GM23338 (cell line): ENCODE measurements around the gene PSMA3. TPM values are rescaled to one million over a fixed set of nuclear protein-coding genes. Genes with fewer than 3 reads are reported as not detected.
A peak's percentile ranks its signal among the peaks of the same experiment; 100 is the strongest.

Experiments
- ATAC-seq: fragments of 200-7000 bp; cut with Tn5 transposase; 3 replicates; pipeline ENCODE4 v1.9.1; 2020
- DNase-seq: peaks from one replicate; pipeline ENCODE4 v3.0.0-alpha.2; 2015; ENCODE audit warnings: low spot score
- H2AFZ ChIP-seq: fragments of 200-600 bp; sonication (generic); 2 replicates; pipeline ENCODE4 v1.8.0; 2016; ENCODE audit warnings: antibody characterized with exemption, mild to moderate bottlenecking, moderate library complexity
- H3F3A ChIP-seq: fragments of 200-600 bp; sonication (generic); replicated peaks from 2 replicates; pipeline ENCODE4 v1.8.0; 2017; ENCODE audit warnings: antibody characterized with exemption, mixed run types, low read depth
- H3K27ac ChIP-seq: fragments of 200-600 bp; sonication (generic); 2 replicates; pipeline ENCODE4 v1.6.1; 2016; ENCODE audit warnings: low read depth
- H3K27me3 ChIP-seq: fragments of 200-600 bp; sonication (generic); 2 replicates; pipeline ENCODE4 v1.8.0; 2016; ENCODE audit warnings: mild to moderate bottlenecking, mixed run types, moderate library complexity; ENCODE audit not compliant: insufficient read depth
- H3K36me3 ChIP-seq: fragments of 200-600 bp; sonication (generic); 2 replicates; pipeline ENCODE4 v1.8.0; 2016; ENCODE audit warnings: mild to moderate bottlenecking; ENCODE audit not compliant: insufficient read depth
- H3K4me1 ChIP-seq: fragments of 200-600 bp; sonication (generic); 2 replicates; pipeline ENCODE4 v1.8.0; 2016; ENCODE audit warnings: mild to moderate bottlenecking, moderate library complexity; ENCODE audit not compliant: insufficient read depth
- H3K4me2 ChIP-seq: fragments of 200-600 bp; sonication (generic); 2 replicates; pipeline ENCODE4 v1.7.1; 2017; ENCODE audit warnings: mixed run types
- H3K4me3 ChIP-seq: fragments of 200-600 bp; sonication (generic); 2 replicates; pipeline ENCODE4 v1.6.1; 2016; ENCODE audit warnings: mixed run types
- H3K79me2 ChIP-seq: fragments of 200-600 bp; sonication (generic); replicated peaks from 2 replicates; pipeline ENCODE4 v1.8.0; 2017; ENCODE audit warnings: mild to moderate bottlenecking; ENCODE audit not compliant: insufficient read depth
- H3K9me2 ChIP-seq: fragments of 200-600 bp; sonication (generic); 2 replicates; pipeline ENCODE4 v1.8.0; 2017; ENCODE audit not compliant: insufficient read depth
- H4K20me1 ChIP-seq: fragments of 200-600 bp; sonication (generic); replicated peaks from 2 replicates; pipeline ENCODE4 v1.8.0; 2017; ENCODE audit warnings: mild to moderate bottlenecking; ENCODE audit not compliant: insufficient read depth
- H3K27ac Mint-ChIP-seq: 2 replicates; pipeline ENCODE4 v1.8.0; 2020; ENCODE audit warnings: inconsistent platforms, mild to moderate bottlenecking, moderate library complexity, mixed read lengths
- H3K27me3 Mint-ChIP-seq: 3 replicates; pipeline ENCODE4 v1.8.0; 2022; ENCODE audit warnings: low read depth, mild to moderate bottlenecking, moderate library complexity, mixed read lengths, inconsistent platforms; ENCODE audit not compliant: insufficient read depth, poor library complexity
- H3K36me3 Mint-ChIP-seq: 3 replicates; pipeline ENCODE4 v1.8.0; 2021; ENCODE audit warnings: low read depth, mild to moderate bottlenecking, inconsistent platforms, moderate library complexity, mixed read lengths
- H3K4me1 Mint-ChIP-seq: 3 replicates; pipeline ENCODE4 v1.8.0; 2020; ENCODE audit warnings: mild to moderate bottlenecking, inconsistent platforms, mixed read lengths
- H3K4me3 Mint-ChIP-seq: 3 replicates; pipeline ENCODE4 v1.8.0; 2021; ENCODE audit warnings: moderate library complexity, mild to moderate bottlenecking, inconsistent platforms, mixed read lengths
- H3K9me3 Mint-ChIP-seq: 3 replicates; pipeline ENCODE4 v1.8.0; 2020; ENCODE audit warnings: moderate library complexity, mild to moderate bottlenecking, inconsistent platforms, mixed read lengths
- CREB1 ChIP-seq: fragments of 250-450 bp; sonication (Bioruptor Pico); IDR thresholded peaks from 2 replicates; pipeline ENCODE4 v1.5.0; 2020; ENCODE audit warnings: low read depth, mild to moderate bottlenecking, moderate library complexity
- CTCF ChIP-seq, 2 experiments: fragments of 200-600 bp in 1 of 2; sonication (generic) in 1 of 2; conservative IDR thresholded peaks; 2 replicates each; pipeline versions ENCODE4 v1.5.1 to v1.6.1; 2016 to 2017; ENCODE audit warnings: antibody characterized with exemption in 2 of 2, low read depth in 2 of 2, mild to moderate bottlenecking in 2 of 2, moderate library complexity in 1 of 2
- ETS1 ChIP-seq: IDR thresholded peaks from 2 replicates; pipeline ENCODE4 v1.6.1; 2016; ENCODE audit warnings: antibody characterized with exemption
- EZH2 ChIP-seq: fragments of 200-600 bp; sonication (generic); IDR thresholded peaks from one replicate; pipeline ENCODE4 v1.8.0; 2017; ENCODE audit warnings: antibody characterized with exemption, mild to moderate bottlenecking, low read depth; ENCODE audit not compliant: unreplicated experiment
- EZH2phosphoT487 ChIP-seq: fragments of 200-600 bp; sonication (generic); IDR thresholded peaks from one replicate; pipeline ENCODE4 v1.8.1; 2018; ENCODE audit warnings: antibody characterized with exemption; ENCODE audit not compliant: unreplicated experiment
- JUNB ChIP-seq: IDR thresholded peaks from one replicate; pipeline ENCODE4 v1.6.1; 2016; ENCODE audit warnings: antibody characterized with exemption; ENCODE audit not compliant: unreplicated experiment
- NANOG ChIP-seq: IDR thresholded peaks from 2 replicates; pipeline ENCODE4 v1.6.1; 2016; ENCODE audit warnings: antibody characterized with exemption, borderline replicate concordance
- POLR2AphosphoS5 ChIP-seq: IDR thresholded peaks from 2 replicates; pipeline ENCODE4 v1.6.1; 2016; ENCODE audit warnings: antibody characterized with exemption, low read depth
- REST ChIP-seq: IDR thresholded peaks from one replicate; pipeline ENCODE4 v1.6.1; 2018; ENCODE audit warnings: antibody characterized with exemption; ENCODE audit not compliant: unreplicated experiment
- STAT1 ChIP-seq: IDR thresholded peaks from one replicate; pipeline ENCODE4 v1.6.1; 2016; ENCODE audit warnings: antibody characterized with exemption; ENCODE audit not compliant: unreplicated experiment
- ZNF114 ChIP-seq: fragments of 250-450 bp; sonication (Bioruptor Pico); IDR thresholded peaks from 2 replicates; pipeline ENCODE4 v1.5.0; 2020; ENCODE audit warnings: mild to moderate bottlenecking, moderate library complexity
- ZNF331 ChIP-seq: fragments of 250-450 bp; sonication (Bioruptor Pico); IDR thresholded peaks from 2 replicates; pipeline ENCODE4 v1.5.0; 2020; ENCODE audit warnings: low read depth, mild to moderate bottlenecking, moderate library complexity
- polyA plus RNA-seq: library from polyadenylated mRNA; unstranded; fragments of >200 nt; fragmentation: Nextera tagmentation; extraction: Ambion mirVana; gene quantifications from 2 replicates; pipeline ENCODE4 v1.2.1, GENCODE V29; 2016
- total RNA-seq: library from RNA; depleted of rRNA; stranded (reverse); fragments of >200 nt; shearing (Covaris generic); gene quantifications from 2 replicates; pipeline ENCODE4 v1.2.3, GENCODE V29; 2014

Gene PSMA3
- total and polyA plus RNA-seq, 2 experiments from 2014 or later: 184 to 677 TPM

- no peak for TF ChIP-seq EZH2
- TF ChIP-seq NANOG: no peak
- no peak for TF ChIP-seq REST
- no peak for TF ChIP-seq CREB1 (CRISPR knock-in tag)
- TF ChIP-seq ETS1: no peak
- no peak for TF ChIP-seq JUNB
Measured at GRCh38 chr14:58278177-58278576, 33.5 kb downstream of the PSMA3 start (continued).

- Histone ChIP-seq H3K27ac (no peak overlapping the region; the same call in 1 of the 2 replicates), H3K4me3 (no peak overlapping the region)
- ATAC-seq: no peak
- TF ChIP-seq CTCF (conservative IDR thresholded peaks at IDR 0.05; ENCODE audit: low read depth in 2 of 2) (no peak), JUNB (no peak), EZH2phosphoT487 (no peak), NANOG (no peak), CREB1 (CRISPR knock-in tag) (no peak), EZH2 (no peak), ETS1 (no peak), STAT1 (no peak), REST (no peak), ZNF331 (CRISPR knock-in tag) (no peak), ZNF114 (no peak), POLR2AphosphoS5 (no peak)
Measured at GRCh38 chr14:58280954-58281787, 36.5 kb downstream of the PSMA3 start.

More at GRCh38 chr14:58280954-58281787, 36.5 kb downstream of the PSMA3 start:
- no peaks in the 10 kb centered on the region for H3K9me3 Mint-ChIP-seq
- no peak overlapping the region for H3K4me3 Mint-ChIP-seq
- H3K27me3 Mint-ChIP-seq: no peaks in the 10 kb centered on the region
- Histone ChIP-seq H4K20me1 (peaks cover 17% of the 10 kb centered on the region), H3K79me2 (peaks cover 99% of the 10 kb centered on the region), H3K27me3 (no peaks in the 10 kb centered on the region), H3K36me3 (peaks cover 22% of the 10 kb centered on the region), H3F3A (no peaks in the 10 kb centered on the region), H3K9me2 (no peaks in the 10 kb centered on the region), H3K4me2 (no peak overlapping the region), H2AFZ (no peak overlapping the region), H3K4me1 (no peaks in the 10 kb centered on the region)
- no peak for DNase-seq
- H3K36me3 Mint-ChIP-seq: peaks cover 55% of the 10 kb centered on the region
- H3K4me1 Mint-ChIP-seq: no peaks in the 10 kb centered on the region
- H3K27ac Mint-ChIP-seq: peak overlapping the region; percentile 19; the same call in 1 of the 2 replicates
